GM19328 (cell line): Measurements from ENCODE around the gene SPOP.
"Not testable (repeated sequence)": the region's sequence is repeated elsewhere in the genome, so short reads cannot be mapped to it uniquely, and the experiment has no call there.

Experiments used
- ATAC-seq: cut with Tn5 transposase; IDR thresholded peaks from one replicate; pipeline ENCODE4 v1.9.1; 2021; ENCODE audit warnings: mild to moderate bottlenecking, moderate library complexity; ENCODE audit not compliant: unreplicated experiment

The SPOP gene

DNA sequence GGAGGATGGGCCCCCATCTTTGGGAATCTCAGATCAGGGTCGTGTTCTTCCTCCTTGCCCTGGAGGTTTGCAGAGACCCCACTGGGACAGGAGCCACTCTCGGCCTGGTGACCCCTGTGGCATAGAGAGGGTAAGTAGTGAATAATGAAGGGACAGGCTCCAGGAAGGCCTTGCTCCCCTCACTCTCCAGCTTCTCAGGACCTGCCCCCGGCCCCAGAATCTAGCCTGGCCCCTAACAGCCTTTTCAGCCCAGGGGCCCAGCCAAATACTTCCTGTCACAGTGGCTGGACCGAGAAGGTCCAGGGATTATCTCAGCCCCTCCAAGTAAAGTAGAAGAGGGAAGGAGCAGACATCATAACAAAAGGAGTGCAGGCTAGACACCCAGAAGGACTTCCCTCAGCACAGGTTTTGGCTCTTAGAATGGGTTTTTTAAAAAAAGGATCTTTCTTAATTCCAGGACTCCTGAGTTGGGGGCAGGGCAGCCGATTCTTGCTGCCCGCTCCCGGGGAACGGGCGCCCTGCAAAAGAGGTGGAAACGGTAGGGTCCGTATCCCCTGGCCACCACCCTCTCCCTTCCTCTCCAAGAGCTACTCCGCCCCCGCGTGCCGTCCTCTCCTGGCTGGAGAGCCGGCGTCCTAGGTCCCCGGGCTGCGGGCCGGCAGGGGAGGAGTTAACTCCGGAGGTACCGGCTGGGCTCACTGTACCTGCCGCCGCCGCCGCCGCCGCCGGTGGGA, 102.8 kb downstream of the SPOP start:
- ATAC-seq, result no peak

GRCh38 chr17:49574323-49574781, 103.5 kb downstream of the SPOP start:
- no peak for ATAC-seq

DNA sequence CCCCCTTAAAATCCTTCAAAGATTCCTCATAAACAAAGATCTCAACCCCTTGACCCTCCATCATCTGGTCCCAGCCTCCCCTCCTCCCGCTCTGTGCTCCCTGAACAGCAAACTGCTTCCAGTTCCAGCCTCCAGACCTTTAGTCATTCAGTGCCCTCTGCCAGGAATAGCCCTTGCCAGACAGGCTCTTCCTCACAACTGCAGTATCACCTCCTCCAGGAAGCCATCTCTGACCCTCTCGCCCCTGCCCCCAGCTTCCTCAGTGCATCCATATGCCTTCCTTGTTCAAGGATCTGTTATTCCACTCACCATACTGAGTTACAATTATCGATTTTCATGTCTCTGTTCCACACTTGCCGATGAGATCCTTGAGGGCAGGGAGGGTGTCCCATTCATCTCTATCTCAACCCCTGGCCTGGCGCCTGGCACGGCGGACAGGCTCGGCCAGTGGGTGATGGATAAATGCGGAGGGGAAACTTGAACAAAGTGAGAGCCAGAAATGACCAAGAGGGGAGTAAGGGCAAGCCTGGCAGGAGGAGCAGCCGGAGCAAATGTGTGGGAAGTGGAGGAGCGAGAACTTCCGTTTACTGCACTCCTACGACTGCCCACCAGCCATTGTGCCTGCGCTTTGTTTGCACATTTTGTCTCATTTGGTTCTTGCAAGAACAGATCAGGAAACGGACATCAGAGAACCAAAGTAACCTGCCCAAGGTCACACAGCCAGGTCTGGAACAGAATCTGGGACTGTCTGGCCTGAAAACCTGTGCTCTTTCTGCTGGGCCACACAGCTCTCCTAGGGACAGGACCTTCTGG, 104.2 kb downstream of the SPOP start:
- no peak for ATAC-seq

DNA sequence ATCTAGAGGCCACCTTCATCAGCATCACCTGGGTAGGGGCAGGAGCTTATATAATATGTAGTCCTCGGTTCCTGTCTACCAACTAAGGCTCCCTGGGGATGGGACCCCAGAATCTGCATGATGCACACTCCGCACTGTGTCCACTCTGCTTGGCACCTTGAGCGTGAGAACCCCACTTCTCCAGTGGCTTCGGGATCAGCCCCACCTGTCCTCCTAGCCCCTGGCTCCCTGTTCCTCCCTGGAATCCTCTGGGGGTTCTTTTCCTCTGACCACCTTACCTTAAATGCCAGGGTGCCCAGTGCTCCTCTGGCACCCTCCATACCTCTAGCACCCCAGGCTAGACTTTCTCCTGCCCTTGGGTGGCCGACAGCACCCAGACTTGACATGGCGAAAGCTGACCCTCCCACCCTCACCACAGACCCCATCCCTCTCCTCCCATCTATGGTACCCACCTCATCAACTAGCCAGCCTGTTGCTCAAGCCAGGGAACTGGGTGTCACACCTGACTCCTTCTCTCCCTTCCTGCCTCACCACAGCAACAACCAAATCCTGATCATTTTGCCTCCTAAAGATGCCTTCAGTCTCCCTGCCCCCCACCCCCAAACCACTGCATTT, 105.0 kb downstream of the SPOP start:
- ATAC-seq, result no peak

- no peak for ATAC-seq
These were observed 105.7 kb downstream of the SPOP start for GRCh38 chr17:49572226-49572625.

DNA sequence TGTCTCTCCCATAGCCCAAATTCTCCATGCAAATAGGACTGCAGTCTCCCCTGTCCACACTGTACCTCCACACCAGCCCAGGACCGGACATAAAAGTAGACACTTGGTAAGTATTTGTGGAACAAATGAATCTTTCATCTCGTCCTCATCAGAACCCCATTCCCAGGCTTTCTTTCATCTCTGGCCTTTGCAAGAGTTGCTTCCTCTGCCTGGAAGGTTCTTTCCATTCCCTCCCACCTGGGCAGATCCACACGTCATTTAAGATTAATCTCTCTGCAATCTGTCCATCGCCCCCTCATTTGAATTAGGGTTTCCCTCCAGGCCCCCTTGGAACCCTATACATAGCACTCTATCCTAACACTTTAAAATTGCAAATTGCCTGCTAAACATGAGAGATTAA, 106.1 kb downstream of the SPOP start:
- ATAC-seq, result no peak

DNA sequence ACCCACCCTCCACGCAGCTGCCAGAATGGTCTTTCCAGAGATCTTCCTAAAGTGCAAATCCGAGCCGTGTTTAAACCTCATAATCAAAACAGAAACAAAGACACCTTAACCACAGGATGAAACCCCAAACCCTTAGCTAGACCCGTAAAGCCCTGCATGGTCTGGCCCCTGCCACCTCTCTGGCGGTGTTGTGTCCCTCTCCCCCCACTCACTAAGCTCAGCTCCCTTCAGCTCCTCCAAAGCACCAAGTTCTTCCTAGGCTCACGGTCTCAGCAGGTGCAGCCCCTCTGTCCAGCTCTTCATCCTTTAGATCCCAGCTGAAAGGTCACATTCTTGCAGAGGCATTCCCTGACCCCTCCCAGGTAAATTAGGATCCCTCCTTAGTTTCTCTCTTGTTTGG, 106.6 kb downstream of the SPOP start:
- ATAC-seq, result no peak

GRCh38 chr17:49570540-49571242, 107.2 kb downstream of the SPOP start:
- no peak for ATAC-seq

GRCh38 chr17:49568695-49569047, 109.2 kb downstream of the SPOP start:
- ATAC-seq, result not testable (repeated sequence)

DNA sequence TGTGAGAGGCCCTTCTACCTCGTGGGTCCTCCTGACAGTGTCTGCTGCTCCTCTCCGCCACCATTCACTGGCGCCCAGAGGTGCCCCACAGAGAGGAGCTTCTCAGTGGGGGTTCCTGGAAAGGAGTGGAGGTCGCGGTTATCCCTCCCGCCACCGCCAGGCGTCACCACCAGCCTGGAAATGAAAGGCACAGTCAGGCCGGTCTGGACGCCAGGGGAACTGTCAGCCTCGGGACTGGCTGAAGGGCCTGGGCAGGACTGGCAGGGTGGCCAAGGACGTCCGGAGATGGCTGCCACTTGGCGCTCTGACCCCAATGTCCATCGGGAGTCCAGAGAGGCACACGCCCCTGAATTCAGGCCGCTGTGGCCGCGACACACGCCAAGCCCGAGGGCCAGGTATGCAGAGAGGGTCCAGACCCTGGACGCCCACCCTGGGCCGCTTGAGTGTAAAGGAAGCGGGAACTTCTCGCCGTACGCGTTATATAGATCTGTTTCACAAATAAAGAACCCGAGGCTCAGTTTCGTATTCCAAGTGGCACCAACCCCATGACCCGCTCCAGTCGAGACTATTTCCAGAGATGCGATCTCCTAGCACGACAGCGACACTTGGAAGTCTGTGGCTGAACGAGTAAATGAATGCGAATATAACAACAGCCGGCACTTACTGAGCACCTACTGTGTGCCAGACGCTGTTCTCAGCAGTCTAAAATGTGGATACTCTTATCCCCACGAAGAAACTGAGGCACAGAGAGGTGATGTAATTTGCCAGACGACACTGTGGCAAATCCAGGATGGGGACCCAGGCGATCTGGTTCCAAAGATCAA, 109.8 kb downstream of the SPOP start:
- ATAC-seq, result peak; percentile 43

- ATAC-seq, result no peak
These were observed 110.8 kb downstream of the SPOP start for GRCh38 chr17:49567104-49567521.

DNA sequence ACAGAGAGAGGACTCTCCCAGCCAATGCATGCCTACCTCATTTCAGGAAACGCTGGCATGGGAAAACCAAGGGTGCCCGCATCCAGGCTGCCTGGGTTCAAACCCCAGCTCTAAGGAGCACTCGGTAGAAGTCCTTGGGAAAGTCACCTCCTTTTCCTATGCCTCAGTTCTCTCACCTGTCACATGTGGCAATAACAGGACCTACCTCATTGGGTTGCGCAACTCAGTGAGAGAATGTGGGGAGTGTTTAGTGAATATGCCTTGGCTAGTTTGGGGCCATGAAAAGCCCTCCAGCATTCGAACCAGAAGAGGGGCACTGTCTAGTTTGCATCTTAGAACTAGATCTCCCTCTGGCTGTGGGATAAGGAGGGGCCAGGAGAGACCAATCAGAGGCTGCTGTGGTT, 111.2 kb downstream of the SPOP start:
- no peak for ATAC-seq

DNA sequence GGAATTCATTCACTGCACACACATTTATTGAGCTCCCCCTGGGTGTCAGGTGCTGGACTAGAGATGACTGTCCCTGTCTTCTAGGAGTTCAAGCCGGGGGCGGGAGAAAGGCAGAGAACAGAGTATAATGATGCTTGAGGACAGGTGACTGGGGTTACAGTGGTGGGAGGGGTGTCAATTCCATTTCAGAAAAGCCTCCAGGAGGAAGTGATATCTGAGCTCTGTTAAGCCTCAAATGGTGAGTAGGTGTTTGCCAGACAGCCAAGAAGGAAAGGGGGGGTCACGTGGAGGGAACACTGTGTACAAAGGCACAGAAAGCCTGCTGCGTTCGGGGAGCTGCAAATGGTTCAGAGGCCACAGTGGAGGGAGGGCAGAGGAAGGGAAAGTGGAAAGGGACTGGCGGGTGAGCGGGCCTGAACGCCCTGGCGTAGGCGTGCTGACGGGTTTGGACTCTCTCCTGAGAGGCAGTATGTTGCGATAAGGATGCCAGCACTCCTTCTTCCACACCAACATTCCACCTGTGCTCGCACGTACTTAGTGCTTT, 111.9 kb downstream of the SPOP start:
- ATAC-seq, result no peak

GRCh38 chr17:49564638-49565037, 113.3 kb downstream of the SPOP start:
- ATAC-seq, result no peak

DNA sequence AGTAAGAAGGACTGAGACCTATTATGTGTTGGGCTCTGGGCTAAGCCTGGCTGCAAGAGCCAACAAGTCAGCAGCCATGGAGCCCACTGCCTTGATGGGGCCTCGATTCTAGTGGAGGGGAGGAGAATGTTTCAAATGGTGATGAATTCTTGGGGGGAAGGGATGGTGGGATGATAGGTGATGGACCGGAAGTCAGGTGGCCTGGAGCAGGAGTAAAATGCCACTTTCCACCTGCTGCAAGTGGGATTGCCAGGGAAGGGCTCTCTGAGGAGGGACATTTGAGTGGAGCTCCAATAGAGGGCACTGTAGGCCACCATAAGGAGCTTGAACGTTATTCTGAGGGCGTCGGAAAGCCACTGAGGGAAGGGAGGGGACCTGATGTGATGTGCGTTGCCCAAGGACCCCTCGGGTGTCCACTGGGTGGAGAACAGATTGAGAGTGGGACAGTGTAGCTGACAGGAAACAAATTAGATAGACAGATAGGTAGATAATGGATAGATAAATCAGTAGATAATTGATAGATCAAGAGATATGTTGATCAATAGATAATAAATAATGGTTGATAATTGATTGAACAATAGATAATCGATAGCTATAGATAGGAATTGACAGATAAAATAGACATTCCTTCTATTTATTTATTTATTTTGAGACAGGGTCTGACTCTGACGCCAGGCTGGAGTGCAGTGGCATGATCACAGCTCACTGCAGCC, 120.4 kb downstream of the SPOP start:
- no peak for ATAC-seq

- no peak for ATAC-seq
These were observed 121.5 kb downstream of the SPOP start for GRCh38 chr17:49556223-49556943.

DNA sequence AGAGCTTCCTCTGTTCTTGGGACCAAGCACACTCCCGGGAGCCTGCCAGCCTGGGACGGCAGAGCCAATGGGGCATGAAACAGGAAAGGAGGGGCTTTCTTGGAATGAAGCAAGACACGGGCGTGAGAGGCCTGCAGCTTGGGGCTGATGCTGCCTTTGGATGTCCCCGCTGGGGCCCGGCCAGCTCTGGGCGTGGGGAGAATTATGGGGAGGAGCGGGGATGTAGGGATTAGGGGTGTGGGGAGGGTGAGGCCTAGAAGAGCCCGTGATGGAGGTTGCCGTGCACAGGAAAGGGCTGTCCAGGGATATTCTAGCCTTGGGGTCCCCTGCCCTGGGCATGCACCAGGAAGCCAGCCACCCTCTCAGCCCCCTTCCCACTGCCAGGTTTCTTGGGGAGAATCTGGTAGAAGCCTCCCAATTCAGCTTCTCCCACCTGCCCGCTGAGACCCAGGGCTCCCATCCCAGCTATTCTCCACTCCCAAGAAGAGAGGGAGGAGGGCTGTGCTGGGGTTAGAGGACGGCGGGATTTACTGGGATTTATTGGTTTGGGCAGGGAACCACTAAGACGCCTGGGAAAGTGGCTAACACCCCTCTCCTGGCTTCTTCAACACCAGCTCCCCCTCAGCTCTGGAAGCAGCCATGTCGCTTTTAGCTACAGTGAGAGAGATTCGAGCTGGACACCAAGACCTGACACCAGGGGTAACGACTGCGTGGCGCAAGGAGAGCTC, 122.2 kb downstream of the SPOP start:
- no peak for ATAC-seq
